ENCODE data around the gene ZMIZ1.
A peak's percentile ranks its signal among the peaks of the same experiment; 100 is the strongest.

Gene ZMIZ1

GRCh38 chr10:79167537-79167936 lies 98.8 kb downstream of the ZMIZ1 start:
- no peak for DNase-seq (ENCODE audit: low spot score)
- no peak for FAIRE-seq

DNA sequence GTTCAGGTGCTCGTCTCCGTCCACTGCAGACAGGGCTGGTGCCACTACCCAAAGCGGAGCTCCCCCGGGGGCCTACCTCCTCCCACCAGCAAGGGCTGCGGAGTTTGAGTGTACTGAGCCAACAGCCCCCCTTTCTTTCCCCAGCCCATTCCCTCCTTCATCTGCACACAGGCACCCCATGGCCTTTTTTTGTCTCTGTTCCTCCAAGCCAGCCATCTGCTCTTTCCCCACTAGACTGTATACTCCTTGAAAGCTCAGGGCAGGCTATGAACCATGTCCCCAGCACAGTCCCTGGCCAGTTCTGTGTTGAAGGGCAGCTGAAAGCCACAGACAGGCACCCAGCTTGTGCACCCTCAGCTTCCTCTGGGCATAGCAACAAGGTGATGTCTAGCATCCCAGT lies 99.4 kb downstream of the ZMIZ1 start:
- no peak for FAIRE-seq
- DNase-seq (ENCODE audit: low spot score) = no peak

DNA sequence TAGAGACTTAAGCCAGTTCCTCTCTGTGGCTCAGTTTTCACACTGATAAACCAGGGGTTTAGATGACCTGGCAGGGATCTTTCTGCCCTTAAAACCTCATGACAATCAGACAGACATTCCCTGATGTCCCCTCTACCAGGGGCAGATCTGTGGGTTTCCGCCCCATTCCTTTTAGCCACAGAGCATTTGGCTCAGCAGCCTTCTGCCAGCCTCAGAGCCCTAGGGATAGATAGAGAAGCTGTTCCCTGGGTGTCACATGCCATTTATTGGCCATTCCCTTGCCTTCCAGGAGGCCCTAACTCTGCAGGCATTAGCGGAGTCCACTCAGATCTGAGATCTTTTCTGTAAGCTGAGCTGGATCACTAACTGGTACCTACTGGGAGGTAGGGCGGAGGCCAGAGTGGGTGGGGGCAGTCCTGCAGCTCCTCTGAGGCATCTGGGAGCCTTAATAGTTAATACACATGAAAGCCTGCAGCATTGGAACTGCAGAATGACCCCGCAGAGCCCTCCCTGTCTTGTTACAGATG lies 101.5 kb downstream of the ZMIZ1 start:
- DNase-seq (ENCODE audit: low spot score) = no peak
- FAIRE-seq = no peak

DNA sequence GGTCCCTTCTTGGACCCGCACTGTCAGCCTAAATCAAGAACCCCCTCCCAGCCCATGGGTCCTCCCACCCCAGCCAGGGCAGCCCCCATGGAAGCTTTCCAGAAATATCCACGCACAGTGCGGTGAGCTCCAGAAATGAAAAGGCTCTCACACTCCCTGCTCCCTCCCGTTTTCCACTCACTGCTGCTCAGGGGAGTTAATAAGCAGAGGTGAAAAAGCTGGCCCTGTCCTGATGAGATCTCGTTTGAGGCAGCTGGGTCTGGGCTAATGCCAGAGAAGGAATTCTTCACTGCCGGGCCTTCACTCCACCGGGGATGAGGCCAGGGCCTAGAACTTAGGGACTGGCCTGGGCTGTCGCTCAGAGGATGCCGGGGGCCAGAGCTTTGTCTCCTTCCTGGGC lies 102.2 kb downstream of the ZMIZ1 start:
- FAIRE-seq (no peak), DNase-seq (ENCODE audit: low spot score) (no peak)

DNA sequence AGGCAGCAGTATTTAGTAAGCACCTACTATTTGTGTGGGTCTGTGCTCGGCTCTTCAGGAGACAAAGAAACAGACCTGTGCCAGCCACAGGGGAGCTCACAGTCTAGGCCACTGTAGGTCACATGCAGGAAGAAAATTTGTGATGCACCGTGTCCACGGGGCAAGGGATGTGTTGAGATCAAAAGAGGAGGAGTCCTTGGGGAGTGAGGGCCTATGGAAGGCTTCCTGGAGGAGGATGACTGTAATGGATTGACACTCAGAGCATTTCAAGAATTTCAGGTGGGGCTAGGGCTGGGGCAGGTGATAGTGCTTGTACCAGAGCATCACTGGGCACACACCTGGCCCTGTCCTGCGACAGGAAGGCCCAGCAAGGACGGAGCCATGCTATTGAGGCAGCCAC lies 102.7 kb downstream of the ZMIZ1 start:
- DNase-seq (ENCODE audit: low spot score) (no peak), FAIRE-seq (no peak)

DNA sequence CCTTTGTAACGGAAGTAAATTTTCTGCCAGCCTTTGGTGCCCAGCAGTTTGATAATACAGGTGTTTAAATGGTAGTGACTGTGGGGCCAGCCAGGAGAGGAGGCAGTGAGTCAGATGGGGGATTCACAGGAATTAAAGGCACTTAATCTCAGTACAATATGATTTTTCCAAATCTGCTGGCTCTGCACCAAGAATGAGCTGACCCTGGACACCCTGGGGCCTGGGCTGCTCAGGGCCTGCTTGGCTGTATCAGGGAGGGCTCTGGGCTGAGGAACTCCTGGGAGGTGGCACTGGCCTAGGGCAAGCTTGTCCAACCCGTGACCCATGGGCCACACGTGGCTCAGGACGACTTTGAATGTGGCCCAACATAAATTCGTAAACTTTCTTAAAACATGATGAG lies 104.1 kb downstream of the ZMIZ1 start:
- no peak for FAIRE-seq
- DNase-seq (ENCODE audit: low spot score) = no peak

- FAIRE-seq = no peak
These were observed 105.0 kb downstream of the ZMIZ1 start for GRCh38 chr10:79173582-79174262.

DNA sequence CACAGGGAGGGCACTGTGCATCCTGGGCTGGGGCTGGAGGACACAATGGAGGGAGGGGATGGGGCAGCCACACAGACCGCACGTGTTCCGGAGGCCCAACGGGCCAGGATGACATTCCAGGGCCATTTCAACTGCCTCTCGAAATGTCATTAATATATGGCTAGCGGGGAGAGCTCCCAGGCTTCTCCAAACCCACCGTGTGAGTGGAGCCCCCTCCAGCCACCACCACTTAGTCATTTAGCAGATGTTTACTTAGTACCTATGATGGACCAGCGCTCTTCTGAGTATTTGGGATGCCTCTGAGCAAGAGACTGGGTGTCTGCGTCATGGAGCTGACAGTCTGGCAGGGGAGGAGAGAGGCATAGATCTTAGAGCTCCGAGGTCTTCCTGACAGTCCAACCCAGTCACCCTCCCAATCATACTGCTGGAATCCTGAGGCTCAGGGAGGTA lies 107.3 kb downstream of the ZMIZ1 start:
- FAIRE-seq (no peak), DNase-seq (ENCODE audit: low spot score) (no peak)

More at GRCh38 chr10:79173582-79174262, 105.0 kb downstream of the ZMIZ1 start:
- DNase-seq (ENCODE audit: low spot score) = no peak

GRCh38 chr10:79176949-79177602 lies 108.3 kb downstream of the ZMIZ1 start:
- DNase-seq (ENCODE audit: low spot score) (no peak), FAIRE-seq (no peak)

DNA sequence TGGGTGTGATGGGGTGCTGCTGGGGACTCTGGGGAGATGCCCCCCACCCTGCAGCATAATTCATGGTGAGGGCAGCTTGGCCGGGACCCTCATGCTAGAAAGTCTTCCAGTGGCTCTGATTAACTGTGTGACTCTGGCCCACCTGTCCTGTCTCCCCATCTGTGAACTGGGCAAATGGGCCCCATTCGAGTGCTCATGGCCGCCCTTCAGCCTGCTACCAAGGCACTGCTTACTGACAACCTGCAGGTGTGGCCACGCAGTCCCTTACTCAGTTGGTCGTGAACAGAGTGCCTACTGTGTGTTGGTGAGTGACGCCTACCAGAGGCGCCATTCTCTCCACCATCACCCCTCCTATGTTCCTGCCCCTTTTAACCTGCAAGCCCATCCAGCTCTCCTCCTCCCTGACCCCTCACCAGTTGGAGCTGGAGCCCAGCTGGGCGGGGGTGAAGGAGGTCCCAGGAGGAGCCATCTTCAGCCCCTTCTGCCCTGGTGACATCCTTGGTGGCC lies 109.4 kb downstream of the ZMIZ1 start:
- FAIRE-seq = no peak
- no peak for DNase-seq (ENCODE audit: low spot score)

DNA sequence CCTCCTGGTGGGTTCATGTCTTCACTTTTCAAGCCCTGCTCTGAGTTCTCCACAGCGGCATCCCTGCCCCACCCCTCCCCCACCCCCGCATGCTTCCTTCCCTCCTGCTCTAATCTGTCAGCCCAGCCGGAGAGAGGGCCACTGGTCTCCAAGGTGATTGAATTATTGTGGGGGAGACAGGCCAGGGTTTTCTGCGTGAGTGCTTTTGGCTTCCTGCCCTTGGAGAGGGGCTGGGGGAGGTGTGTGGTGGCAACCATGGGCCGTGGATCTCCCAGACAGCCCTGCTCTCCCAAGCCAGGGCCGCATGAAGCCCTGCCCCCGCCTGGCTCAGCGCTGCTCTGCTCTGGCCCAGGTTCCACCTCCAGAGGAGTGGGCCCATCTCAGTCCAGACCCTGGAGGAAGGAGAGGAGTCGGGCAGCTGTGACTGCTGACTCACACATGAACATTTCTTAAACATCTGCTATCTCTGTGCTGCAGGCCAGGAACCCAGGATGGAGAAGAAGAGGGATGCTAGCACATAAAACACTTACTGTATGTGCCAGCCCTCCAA lies 109.9 kb downstream of the ZMIZ1 start:
- DNase-seq (ENCODE audit: low spot score) (peak; percentile 97), FAIRE-seq (peak; percentile 92)

- FAIRE-seq (no peak), DNase-seq (ENCODE audit: low spot score) (peak; percentile 44)
These were observed 110.6 kb downstream of the ZMIZ1 start for GRCh38 chr10:79179164-79179956.

DNA sequence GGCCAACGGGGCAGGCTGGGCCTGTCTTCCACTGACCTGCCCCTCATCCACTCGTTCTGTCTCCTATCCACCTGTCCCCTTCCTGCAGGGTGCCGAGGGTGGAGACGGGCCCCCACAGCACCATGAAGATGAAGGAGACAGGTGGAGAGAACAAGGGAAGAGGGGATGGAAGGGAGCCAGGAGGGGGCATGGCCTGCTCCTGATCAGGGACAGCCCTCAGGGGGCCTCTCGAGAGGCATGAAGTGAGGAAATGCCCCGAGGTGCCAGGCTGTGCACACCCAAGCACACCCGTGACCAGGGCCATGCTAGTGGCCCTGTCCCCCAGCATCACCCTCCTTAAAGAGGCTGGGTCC lies 111.2 kb downstream of the ZMIZ1 start:
- FAIRE-seq (no peak), DNase-seq (ENCODE audit: low spot score) (no peak)

- FAIRE-seq (peak; percentile 67), DNase-seq (ENCODE audit: low spot score) (peak; percentile 64)
These were observed 111.9 kb downstream of the ZMIZ1 start for GRCh38 chr10:79180414-79181221.

DNA sequence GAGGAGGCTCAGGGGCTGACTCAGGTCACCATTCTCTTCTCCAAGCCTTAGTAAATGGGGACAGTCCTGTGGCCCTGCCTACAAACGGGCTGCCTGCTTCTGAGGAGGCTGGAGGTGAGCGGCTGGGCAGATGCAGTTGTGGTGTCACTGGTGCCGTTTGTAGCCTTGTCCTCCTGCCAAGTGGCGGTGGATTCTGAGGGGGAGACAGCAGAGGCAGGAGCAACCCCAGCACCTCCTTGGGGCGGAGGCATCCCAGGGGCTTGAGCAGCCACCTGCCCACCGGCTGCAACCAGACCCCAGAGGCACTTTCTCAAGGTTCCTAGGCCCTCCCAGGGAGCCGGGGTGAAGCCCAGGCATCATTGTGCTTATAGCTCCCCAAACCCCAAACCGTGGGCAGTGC lies 112.5 kb downstream of the ZMIZ1 start:
- no peak for DNase-seq (ENCODE audit: low spot score)
- no peak for FAIRE-seq

DNA sequence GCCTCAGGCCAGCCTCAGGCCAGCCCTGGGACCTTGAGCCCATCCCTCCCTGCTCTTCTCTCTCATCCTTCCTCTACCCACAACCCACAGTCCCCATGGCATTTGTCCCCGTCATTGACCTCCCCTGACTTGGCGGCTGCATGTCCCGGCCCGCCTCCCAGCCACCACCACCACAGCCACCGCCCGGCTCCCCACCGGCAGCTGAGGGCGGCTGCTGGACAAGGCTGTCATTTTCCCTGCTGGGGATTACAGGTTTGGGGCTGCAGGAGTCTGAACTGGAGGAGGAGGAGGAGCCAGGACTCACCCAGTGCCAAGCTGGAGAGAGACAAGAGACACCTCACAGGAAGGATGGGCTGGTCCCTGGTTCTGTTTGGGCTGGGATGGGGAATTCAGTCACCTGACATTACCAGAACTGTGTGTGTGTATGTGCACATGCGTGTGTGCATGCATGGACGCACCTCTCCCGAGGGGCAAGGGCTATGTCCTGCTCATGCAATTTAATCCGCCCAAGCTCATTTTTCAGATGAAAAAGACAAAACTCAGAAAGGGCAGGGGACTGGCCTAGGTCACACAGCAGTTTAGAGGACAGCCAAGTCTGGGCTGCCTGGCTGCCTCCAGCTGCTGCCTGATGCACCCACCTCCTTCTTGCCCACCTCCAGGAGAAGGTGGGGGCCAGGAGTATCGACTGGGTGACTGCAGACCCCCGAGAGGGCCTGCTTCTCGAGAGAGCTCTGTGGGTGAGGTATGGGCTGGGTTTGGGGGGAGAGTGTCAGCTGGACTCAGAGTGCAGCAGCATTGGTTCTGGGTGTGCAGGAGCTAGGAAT lies 113.1 kb downstream of the ZMIZ1 start:
- DNase-seq (ENCODE audit: low spot score) (peak; percentile 85), FAIRE-seq (peak; percentile 92)

DNA sequence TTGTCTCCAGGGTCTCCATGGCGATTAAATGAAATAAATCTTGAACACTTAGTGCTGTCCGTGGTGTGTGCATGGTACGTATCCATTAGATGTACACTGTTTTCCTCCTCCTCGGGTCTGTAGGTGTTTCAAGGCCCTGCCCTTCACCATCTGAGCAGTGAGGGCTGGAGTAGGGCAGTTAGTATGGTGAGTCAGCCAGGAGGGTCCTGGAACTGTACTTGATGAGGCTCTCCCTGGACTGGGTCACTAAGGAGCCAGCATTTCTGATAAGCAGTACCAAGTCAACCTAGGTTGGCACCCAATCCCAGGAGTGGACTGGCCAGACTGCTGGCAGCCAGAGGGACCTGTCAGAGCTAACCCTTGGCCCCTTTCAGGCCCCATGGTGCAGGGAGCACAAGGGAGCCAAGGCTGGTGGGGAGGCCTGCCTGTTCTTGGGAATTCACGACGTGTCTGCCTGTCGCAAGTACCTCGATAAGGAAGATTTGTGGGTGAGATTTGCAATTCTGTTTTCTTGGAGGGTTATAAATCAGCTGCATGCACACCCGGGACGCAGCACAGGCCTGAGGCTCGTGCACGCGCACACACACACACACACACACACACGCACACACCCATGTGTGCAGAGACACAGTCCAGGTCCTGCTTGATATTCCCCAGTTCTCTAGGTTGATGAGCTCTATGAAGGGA lies 114.2 kb downstream of the ZMIZ1 start:
- DNase-seq (ENCODE audit: low spot score) (peak; percentile 54), FAIRE-seq (peak; percentile 27)

DNA sequence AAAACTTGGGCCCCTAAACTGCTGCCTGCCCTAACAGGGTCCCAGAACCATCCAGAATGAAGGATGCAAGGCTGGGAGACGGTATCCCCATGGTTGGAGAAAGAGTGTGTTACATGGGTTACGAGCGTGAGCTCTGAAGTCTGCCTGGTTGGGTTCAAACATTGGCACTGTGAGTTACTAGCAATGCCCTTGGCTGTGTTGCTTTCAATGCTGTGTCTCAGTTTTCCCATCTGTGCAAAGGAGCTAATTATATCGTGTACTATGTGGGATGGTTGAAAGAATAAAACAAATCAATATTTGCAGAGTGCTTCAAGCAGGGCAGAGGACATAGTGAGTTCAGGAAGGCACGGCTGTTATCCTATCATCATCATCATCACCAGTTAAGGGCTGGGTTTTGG lies 114.7 kb downstream of the ZMIZ1 start:
- no peak for FAIRE-seq

GRCh38 chr10:79184145-79184625 lies 115.4 kb downstream of the ZMIZ1 start:
- FAIRE-seq (peak; percentile 92), DNase-seq (ENCODE audit: low spot score) (peak; percentile 94)

More for the DNA sequence above, 114.7 kb downstream of the ZMIZ1 start:
- DNase-seq (ENCODE audit: low spot score) = no peak

Measured in RCC 7860 (cell line).